ENCODE measurements around the gene SH2D5. TPM values are rescaled to one million over a fixed set of nuclear protein-coding genes. Genes with fewer than 3 reads are reported as not detected.

SH2D5 gene
- total and polyA plus RNA-seq, 2 donors (not counting 3 experiments of a cell fraction or from before 2014, with no cell fraction given): 0.23 to 1.0 TPM

GRCh38 chr1:20716232-20716631, 16.3 kb downstream of the SH2D5 start:
- H3K27ac ChIP-seq (ENCODE audit: insufficient read depth, low read depth, low read length): no peak overlapping the region
- no peak for TF ChIP-seq FOS (IDR thresholded peaks at IDR 0.05; ENCODE audit: borderline replicate concordance, insufficient read depth, low read length)
- no peak for TF ChIP-seq POLR2A (IDR thresholded peaks at IDR 0.05; ENCODE audit: low read depth, low read length)
- TF ChIP-seq CTCF (IDR thresholded peaks at IDR 0.05; ENCODE audit: extremely low read depth in 1 of 2, insufficient read depth in 1 of 2, low read depth in 1 of 2, low read length in 2 of 2): no peak
- TF ChIP-seq POLR2AphosphoS5 (IDR thresholded peaks at IDR 0.05; ENCODE audit: insufficient read depth, low read depth, low read length): no peak
- TF ChIP-seq JUN (IDR thresholded peaks at IDR 0.05; ENCODE audit: borderline replicate concordance, insufficient read depth, insufficient read length, low read depth): no peak
- no peak for TF ChIP-seq MYC (IDR thresholded peaks at IDR 0.05; ENCODE audit: low read depth, low read length)
- TF ChIP-seq GATA2 (IDR thresholded peaks at IDR 0.05; ENCODE audit: insufficient read depth, insufficient read length, low read depth, low read length): no peak
- TF ChIP-seq MAX (IDR thresholded peaks at IDR 0.05; ENCODE audit: insufficient read depth, insufficient read length): no peak
- no peak for TF ChIP-seq EZH2 (IDR thresholded peaks at IDR 0.05; ENCODE audit: borderline replicate concordance, low read depth, low read length, severe bottlenecking)
- no peaks in the 10 kb centered on the region for H4K20me1 ChIP-seq (replicated peaks; ENCODE audit: control insufficient read depth, extremely low read depth, insufficient read depth, low read length)
- DNase-seq (ENCODE audit: low read depth, low spot score) (no peak), FAIRE-seq (no peak)
- H3K27me3 ChIP-seq (ENCODE audit: control insufficient read depth in 2 of 2, insufficient read depth in 2 of 2, low read length in 2 of 2): peaks cover 0 to 5% of the 10 kb centered on the region in 2 experiments
- BruUV-seq (replicated peaks): no TSS peak
- H3K9ac ChIP-seq (replicated peaks; ENCODE audit: extremely low read depth, insufficient read depth, low read length): no peak overlapping the region
- CTCF ChIA-PET: interaction anchor here (3.0 kb wide), 1 partner anchor 20 kb away, joined by 14 read pairs; no protein-coding TSS in a partner anchor
- no peaks in the 10 kb centered on the region for H3K4me1 ChIP-seq (ENCODE audit: control insufficient read depth, extremely low read depth, insufficient read depth, low read length)
- H3K4me3 ChIP-seq (replicated peaks in 1 of 3; ENCODE audit: insufficient read depth in 1 of 3, low read depth in 1 of 3, low read length in 3 of 3): no peak overlapping the region
- intact Hi-C loops (cut with micrococcal nuclease): no loop called here
- no peaks in the 10 kb centered on the region for H3K9me1 ChIP-seq (replicated peaks; ENCODE audit: control insufficient read depth, extremely low read depth, insufficient read depth, low read length)
- H3K4me2 ChIP-seq (ENCODE audit: insufficient read depth, low read length): no peak overlapping the region
- no peaks in the 10 kb centered on the region for H3K79me2 ChIP-seq (ENCODE audit: control insufficient read depth, insufficient read depth, low read length)
- H3K36me3 ChIP-seq (ENCODE audit: control insufficient read depth in 2 of 2, extremely low read depth in 1 of 2, insufficient read depth in 2 of 2, low read length in 2 of 2): no peaks in the 10 kb centered on the region
- dilution Hi-C loops (cut with MboI; ENCODE audit: extremely low pct_ligation_motif_present, low sequenced_read_pairs): no loop called here
- no peak overlapping the region for H2AFZ ChIP-seq (ENCODE audit: low read depth, low read length)
- POLR2A ChIA-PET: no interaction called here
- no peaks in the 10 kb centered on the region for H3K9me3 ChIP-seq (replicated peaks; ENCODE audit: control insufficient read depth, insufficient read depth, low read length)

Data from endothelial cell of umbilical vein (primary cell).